Activated effector memory CD4-positive, alpha-beta T cell treated with Interleukin-2 at 50 U/mL for 16 hours (primary cell): ENCODE measurements around the gene FMN2.
"Not testable (repeated sequence)": the region's sequence is repeated elsewhere in the genome, so short reads cannot be mapped to it uniquely, and the experiment has no call there.

Experiments
- DNase-seq: peaks from one replicate; pipeline ENCODE4 v3.0.0-alpha.2; 2020

FMN2 gene

GRCh38 chr1:240258910-240259309 lies 167.2 kb downstream of the FMN2 start:
- no peak for DNase-seq

GRCh38 chr1:240264494-240264893 lies 172.8 kb downstream of the FMN2 start:
- not testable (repeated sequence) for DNase-seq

GRCh38 chr1:240271081-240271480 lies 179.4 kb downstream of the FMN2 start:
- DNase-seq = no peak

- no peak for DNase-seq
Observed at GRCh38 chr1:240274569-240274968, 182.9 kb downstream of the FMN2 start.

GRCh38 chr1:240275219-240275618 lies 183.5 kb downstream of the FMN2 start:
- not testable (repeated sequence) for DNase-seq

GRCh38 chr1:240278082-240278481 lies 186.4 kb downstream of the FMN2 start:
- DNase-seq = no peak

GRCh38 chr1:240280560-240281322 lies 189.1 kb downstream of the FMN2 start:
- no peak for DNase-seq

- no peak for DNase-seq
Observed at GRCh38 chr1:240282061-240282830, 190.6 kb downstream of the FMN2 start.

- DNase-seq = no peak
Observed at GRCh38 chr1:240284656-240285414, 193.2 kb downstream of the FMN2 start.

GRCh38 chr1:240285540-240285939 lies 193.9 kb downstream of the FMN2 start:
- no peak for DNase-seq

GRCh38 chr1:240287722-240288121 lies 196.0 kb downstream of the FMN2 start:
- DNase-seq = no peak

- DNase-seq = no peak
Observed at GRCh38 chr1:240293706-240294105, 202.0 kb downstream of the FMN2 start.

- DNase-seq = no peak
Observed at GRCh38 chr1:240294566-240294965, 202.9 kb downstream of the FMN2 start.

- no peak for DNase-seq
Observed at GRCh38 chr1:240295811-240296210, 204.1 kb downstream of the FMN2 start.

GRCh38 chr1:240304466-240304865 lies 212.8 kb downstream of the FMN2 start:
- DNase-seq = no peak

GRCh38 chr1:240306673-240307072 lies 215.0 kb downstream of the FMN2 start:
- no peak for DNase-seq

GRCh38 chr1:240308096-240308495 lies 216.4 kb downstream of the FMN2 start:
- no peak for DNase-seq

GRCh38 chr1:240309769-240310168 lies 218.1 kb downstream of the FMN2 start:
- DNase-seq = no peak

GRCh38 chr1:240310226-240310925 lies 218.7 kb downstream of the FMN2 start:
- DNase-seq = no peak

- DNase-seq = no peak
Observed at GRCh38 chr1:240312872-240313271, 221.2 kb downstream of the FMN2 start.

- DNase-seq = no peak
Observed at GRCh38 chr1:240314845-240315801, 223.4 kb downstream of the FMN2 start.

- no peak for DNase-seq
Observed at GRCh38 chr1:240319998-240320397, 228.3 kb downstream of the FMN2 start.
